GM18520 (cell line): Measurements from ENCODE around the gene GK2.

ENCODE experiments used
- ATAC-seq: cut with Tn5 transposase; IDR thresholded peaks from one replicate; pipeline ENCODE4 v1.9.1; 2021; ENCODE audit not compliant: unreplicated experiment

Gene GK2

DNA sequence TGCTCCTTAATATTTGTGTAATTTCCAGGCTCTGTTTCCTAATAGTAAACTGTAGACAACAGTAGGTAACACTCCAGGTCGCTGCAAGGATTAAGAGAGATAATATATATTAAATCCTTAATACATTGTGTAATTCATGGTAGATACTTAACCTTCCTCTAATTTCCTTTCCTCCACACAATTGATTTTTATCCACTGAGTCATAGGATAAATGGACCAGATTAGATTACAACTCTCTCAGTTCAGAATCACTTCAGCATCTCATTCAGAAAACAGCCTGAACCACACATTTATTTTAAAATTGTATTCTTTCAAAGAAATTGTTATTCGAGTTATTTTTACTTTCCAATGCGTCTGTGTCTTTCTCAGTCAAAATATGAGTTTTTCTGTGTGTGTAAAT is 17.1 kb downstream of the GK2 start:
- no peak for ATAC-seq

DNA sequence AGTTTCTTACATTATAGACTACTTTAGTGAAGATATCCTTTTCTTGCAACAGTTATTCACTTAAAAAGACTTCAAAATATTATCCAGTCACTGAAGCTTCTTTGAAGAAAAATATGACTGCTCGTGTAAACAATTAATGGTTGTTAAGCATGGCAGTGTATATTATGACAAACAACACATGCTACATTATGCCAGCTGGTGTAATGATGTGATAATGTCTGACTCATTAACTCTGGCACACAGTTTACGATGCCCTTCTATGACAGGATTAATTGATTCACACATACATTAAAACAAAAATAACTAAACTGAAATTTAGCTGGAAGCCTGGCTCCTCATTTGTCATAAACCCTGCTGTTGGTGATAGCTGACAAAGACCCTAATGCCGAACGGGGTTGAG is 22.4 kb downstream of the GK2 start:
- ATAC-seq: no peak

DNA sequence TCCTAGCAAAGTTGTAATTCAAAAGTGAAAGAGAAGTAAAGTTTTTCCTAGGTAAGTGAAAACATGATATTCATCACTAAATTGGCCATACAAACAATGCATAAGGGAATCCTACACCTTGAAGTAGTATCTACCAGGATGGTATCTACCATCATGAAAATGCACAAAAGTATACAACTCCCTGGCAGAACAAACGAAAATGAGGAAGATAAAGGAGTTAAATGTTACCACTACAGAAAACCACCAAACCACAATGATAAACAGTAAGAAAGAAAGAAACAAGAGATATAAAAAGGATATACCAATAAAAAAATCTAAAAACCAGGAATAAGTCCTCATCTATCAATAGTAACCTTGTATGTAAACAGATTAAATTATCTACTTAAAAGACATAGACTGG is 26.9 kb downstream of the GK2 start:
- ATAC-seq: no peak

DNA sequence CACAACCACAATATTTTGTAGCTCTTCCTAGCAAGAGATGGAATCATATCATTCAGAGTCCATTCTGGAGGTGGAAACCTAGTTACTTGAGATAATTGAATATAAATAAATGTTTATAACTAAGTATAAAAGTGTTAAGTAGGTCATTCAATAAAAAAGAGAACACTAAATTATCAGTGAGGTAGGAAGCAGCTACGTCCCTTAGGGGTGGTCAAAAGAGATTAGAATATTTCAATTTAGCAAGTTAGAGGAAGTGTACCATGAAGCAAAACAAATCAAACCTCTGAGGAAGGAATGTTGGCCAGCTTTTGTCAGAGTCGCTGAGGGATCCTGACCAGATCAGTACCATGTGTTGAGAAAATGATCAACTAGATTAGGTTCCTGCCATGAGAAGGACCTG is 38.0 kb downstream of the GK2 start:
- ATAC-seq: no peak

DNA sequence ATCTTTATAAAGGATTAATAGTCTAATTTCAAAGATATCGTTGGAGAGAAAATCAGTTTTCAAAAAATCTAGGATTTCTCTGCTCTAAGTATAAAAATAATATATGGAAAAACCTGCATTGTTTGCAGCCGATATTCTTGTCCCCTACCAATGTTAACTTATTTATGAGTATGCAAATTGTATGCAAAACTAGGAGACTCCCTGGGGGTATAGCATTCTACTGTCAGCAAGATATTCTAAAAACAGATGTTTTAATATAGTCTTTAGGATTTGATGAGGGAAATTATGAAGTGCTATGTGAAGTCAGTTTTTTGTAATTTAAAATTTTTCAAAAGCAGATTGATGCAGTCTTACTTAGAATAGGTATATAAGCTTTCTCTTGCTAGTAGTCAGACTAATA is 40.9 kb downstream of the GK2 start:
- ATAC-seq: no peak

DNA sequence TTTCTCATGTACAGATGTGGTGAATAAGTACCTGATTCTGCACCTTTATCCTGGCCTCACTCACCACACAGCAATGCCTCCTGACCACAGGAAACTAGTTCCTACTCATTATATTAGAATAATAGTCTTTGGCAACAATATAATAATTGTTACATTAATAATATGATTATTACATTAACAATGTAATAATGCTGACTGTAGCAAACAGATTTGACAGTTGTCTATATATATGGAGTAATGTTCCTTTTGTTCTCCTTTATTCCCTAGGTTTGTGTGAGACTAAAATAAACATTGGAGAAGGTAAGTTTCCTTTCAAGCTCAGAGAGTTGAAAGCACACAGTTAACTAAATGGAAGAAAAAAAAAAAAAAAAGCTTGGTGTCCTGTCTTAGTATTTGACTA is 41.6 kb downstream of the GK2 start:
- no peak for ATAC-seq

DNA sequence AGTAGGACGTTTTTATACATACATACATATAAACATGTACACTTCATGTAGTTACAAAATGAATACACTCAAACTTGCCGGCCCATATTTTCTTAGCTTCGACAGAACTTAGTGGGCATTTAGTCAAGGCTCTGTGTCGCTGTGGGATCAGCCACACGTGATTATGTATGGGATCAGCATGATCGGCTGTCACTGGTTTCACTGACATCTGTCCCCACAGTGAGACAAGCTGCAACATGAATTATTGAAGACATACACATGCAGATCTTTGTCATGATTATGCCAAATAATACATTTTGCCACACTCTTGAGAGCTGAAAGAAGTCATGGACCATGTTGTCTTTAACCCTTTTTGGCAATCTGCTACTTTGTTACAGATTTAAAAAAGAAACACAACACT is 44.0 kb downstream of the GK2 start:
- ATAC-seq: no peak

DNA sequence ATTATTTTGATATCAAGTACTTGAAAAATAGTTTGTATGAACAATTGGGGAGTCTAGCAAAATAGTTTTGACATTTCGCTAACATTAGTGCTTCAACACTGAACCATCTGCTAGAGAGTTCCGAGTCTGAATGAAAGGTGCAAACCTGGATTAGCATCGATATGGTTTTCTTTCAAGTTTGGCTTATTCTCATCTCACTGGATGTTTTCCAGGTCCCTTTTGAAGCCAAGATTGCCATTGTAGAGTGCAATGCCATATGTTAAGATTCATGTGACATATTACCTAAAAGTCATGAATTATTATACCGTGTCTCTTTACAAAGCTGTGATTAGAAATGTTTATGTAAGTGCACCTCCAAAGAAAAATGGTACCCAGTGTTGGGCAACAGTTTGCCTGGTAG is 45.4 kb downstream of the GK2 start:
- no peak for ATAC-seq

DNA sequence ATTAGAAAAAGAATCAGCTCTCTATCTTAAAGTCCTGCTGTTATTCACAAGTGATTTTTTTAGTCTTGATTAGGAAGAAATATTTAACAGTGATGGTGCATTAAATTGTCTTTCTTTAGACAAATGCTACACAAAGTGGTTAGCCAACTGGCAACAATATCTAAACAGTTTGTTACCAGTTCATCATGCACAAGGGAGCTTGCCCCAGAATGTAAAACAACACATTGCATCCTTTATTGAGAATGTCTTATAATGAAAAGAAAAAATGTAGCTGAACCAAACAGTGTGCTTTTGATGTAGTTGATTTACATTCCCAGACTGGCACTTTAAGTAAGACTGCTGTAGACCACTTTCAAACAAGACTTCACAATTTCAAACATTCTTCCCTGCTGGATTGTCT is 48.0 kb downstream of the GK2 start:
- no peak for ATAC-seq

DNA sequence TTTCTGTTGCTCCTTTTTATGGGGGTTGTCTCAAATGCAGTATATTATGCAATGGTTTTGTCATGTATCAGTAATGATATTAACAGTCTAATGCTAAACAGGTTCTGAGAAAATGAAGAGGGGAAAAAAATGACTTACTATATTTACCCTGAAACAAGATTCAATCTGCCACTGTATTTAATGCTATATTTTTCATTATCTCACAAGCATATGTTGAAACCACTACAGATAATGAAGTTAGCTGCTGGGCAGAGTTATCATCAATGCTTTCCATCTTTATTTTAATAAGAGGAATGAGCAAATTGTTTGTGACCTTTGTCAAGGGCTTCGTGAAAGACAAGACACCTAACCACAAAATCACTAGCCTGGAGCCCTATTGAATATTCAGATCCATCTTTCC is 49.6 kb downstream of the GK2 start:
- no peak for ATAC-seq

DNA sequence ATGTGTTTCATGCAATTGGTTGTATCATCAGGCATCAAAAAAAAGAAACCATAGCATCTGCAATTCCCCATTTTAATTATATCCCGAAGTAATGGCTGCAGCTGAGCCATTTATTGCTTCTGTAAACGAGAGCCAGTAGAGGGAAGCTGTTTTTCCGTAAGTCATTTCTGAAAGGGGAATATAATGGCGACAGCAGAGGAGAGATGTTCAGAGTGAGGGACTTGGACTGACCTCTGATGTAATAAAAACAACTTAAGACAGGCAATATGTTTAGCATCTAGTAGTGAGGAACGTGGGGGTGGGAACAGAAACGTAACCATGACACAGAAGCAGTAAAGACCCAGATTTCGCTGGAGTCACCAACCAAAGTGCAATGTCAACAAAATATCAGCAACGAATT is 50.7 kb downstream of the GK2 start:
- no peak for ATAC-seq
